ENCODE data around the gene CC2D1A.

Gene CC2D1A

DNA sequence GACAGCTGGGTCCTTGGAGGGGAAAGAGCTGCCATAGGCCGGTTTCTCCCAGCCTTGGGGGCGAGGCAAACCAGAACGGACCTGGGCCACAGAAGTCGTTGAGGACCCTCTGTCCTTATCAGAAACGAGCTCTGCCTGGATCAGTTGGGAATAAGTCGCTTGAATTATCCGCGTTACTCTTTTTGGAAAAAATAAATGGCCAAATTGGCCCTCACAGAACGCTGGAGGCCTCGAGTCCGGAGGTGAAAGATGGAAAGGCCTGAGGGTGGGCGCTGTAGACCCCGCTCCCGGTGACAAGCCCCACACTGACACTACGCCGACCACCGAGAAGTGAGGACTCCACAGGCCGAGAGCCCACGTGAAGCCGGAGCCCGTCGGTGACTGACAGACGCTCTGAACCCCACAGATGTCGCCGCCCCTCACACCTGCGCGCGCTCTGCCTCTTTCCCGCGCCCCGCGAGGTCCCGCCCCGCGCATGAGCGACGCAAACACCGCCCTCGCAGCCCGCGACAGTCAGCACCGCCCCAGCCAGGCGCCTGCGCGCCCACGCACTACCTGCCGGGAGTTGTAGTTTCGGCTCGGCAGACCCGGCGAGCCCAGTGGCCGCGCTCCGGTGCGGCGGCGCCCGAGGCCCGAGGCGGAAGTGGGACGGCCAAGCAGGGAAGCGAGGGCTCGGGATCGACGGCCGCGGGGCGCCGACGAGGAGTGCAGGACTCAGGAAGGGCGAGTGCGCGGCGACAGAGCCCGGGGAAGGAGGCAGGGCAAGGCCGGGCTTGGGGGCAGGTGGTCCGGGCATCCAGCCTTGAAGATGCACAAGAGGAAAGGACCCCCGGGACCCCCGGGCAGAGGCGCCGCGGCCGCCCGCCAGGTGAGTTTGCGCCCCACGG lies at the start of gene CC2D1A, which contains the start of gene BRME1:
CC2D1A (plus strand) TSS at position 568 of the 887 bp plus-strand sequence; CDS start at position 809, 241 bp downstream.
BRME1 (minus strand) TSS at position 484 of the 887 bp plus-strand sequence. CDS start 1,225 bp downstream, outside the sequence.
- peak; percentile 28; the same call in 1 of the 2 replicates for TF ChIP-seq CREB1 (IDR thresholded peaks at IDR 0.05; ENCODE audit: low read depth)
- TF ChIP-seq YY1 (IDR thresholded peaks at IDR 0.05; ENCODE audit: low read depth), result no peak
- TF ChIP-seq TAF1 (IDR thresholded peaks at IDR 0.05; ENCODE audit: low read depth), result peak; percentile 71; the same call in 1 of the 2 replicates
- peak; percentile 66; the same call in 1 of the 2 replicates for TF ChIP-seq ZBTB7A (IDR thresholded peaks at IDR 0.05; ENCODE audit: low read depth)
- TF ChIP-seq FOXM1 (IDR thresholded peaks at IDR 0.05; ENCODE audit: borderline replicate concordance, low read depth), result no peak
- TF ChIP-seq CEBPB (IDR thresholded peaks at IDR 0.05), result no peak
- TF ChIP-seq, protein P1, sequence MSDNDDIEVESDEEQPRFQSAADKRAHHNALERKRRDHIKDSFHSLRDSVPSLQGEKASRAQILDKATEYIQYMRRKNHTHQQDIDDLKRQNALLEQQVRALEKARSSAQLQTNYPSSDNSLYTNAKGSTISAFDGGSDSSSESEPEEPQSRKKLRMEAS (IDR thresholded peaks at IDR 0.05), result peak; percentile 100
- no peak for TF ChIP-seq NFIC (IDR thresholded peaks at IDR 0.05)
- TF ChIP-seq, protein P2, sequence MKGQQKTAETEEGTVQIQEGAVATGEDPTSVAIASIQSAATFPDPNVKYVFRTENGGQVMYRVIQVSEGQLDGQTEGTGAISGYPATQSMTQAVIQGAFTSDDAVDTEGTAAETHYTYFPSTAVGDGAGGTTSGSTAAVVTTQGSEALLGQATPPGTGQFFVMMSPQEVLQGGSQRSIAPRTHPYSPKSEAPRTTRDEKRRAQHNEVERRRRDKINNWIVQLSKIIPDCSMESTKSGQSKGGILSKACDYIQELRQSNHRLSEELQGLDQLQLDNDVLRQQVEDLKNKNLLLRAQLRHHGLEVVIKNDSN (IDR thresholded peaks at IDR 0.05), result peak; percentile 45
- TF ChIP-seq TEAD4 (IDR thresholded peaks at IDR 0.05), result no peak
- no peak for TF ChIP-seq EP300 (IDR thresholded peaks at IDR 0.05; ENCODE audit: borderline replicate concordance)
- TF ChIP-seq, protein P3, sequence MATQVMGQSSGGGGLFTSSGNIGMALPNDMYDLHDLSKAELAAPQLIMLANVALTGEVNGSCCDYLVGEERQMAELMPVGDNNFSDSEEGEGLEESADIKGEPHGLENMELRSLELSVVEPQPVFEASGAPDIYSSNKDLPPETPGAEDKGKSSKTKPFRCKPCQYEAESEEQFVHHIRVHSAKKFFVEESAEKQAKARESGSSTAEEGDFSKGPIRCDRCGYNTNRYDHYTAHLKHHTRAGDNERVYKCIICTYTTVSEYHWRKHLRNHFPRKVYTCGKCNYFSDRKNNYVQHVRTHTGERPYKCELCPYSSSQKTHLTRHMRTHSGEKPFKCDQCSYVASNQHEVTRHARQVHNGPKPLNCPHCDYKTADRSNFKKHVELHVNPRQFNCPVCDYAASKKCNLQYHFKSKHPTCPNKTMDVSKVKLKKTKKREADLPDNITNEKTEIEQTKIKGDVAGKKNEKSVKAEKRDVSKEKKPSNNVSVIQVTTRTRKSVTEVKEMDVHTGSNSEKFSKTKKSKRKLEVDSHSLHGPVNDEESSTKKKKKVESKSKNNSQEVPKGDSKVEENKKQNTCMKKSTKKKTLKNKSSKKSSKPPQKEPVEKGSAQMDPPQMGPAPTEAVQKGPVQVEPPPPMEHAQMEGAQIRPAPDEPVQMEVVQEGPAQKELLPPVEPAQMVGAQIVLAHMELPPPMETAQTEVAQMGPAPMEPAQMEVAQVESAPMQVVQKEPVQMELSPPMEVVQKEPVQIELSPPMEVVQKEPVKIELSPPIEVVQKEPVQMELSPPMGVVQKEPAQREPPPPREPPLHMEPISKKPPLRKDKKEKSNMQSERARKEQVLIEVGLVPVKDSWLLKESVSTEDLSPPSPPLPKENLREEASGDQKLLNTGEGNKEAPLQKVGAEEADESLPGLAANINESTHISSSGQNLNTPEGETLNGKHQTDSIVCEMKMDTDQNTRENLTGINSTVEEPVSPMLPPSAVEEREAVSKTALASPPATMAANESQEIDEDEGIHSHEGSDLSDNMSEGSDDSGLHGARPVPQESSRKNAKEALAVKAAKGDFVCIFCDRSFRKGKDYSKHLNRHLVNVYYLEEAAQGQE (IDR thresholded peaks at IDR 0.05; ENCODE audit: low read depth), result no peak
- no peak for TF ChIP-seq RAD21 (IDR thresholded peaks at IDR 0.05; ENCODE audit: low read depth)
- TF ChIP-seq TCF12 (IDR thresholded peaks at IDR 0.05; ENCODE audit: low read depth), result peak; percentile 20; the same call in 1 of the 2 replicates
- TF ChIP-seq EGR1 (IDR thresholded peaks at IDR 0.05), result peak; percentile 74

DNA sequence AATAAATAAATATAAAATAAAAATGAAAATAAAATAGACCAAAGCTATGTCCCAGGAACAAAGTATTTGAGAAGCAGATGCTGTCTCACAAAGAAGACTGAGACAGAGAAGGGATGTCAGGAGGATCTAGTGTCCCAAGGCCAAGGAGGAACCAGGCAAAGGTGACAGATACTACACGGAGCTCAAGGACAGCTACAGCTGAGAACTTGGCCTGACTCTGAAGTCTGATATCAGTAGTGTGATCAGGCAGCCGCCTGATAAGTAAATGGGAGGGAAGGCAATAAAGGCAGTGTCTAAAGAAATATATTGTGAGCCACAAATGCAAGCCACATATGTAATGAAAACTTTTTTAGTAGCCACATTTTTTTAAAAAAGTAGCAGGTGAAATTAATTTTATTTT lies 49.5 kb upstream of the CC2D1A start:
- TF ChIP-seq, protein P2 (IDR thresholded peaks at IDR 0.05), result no peak
- TF ChIP-seq CEBPB (IDR thresholded peaks at IDR 0.05), result no peak
- TF ChIP-seq TCF12 (IDR thresholded peaks at IDR 0.05; ENCODE audit: low read depth), result no peak
- TF ChIP-seq RAD21 (IDR thresholded peaks at IDR 0.05; ENCODE audit: low read depth), result no peak
- no peak for TF ChIP-seq EP300 (IDR thresholded peaks at IDR 0.05; ENCODE audit: borderline replicate concordance)
- TF ChIP-seq EGR1 (IDR thresholded peaks at IDR 0.05), result no peak
- TF ChIP-seq TEAD4 (IDR thresholded peaks at IDR 0.05), result no peak
- no peak for TF ChIP-seq NFIC (IDR thresholded peaks at IDR 0.05)
- no peak for TF ChIP-seq FOXM1 (IDR thresholded peaks at IDR 0.05; ENCODE audit: borderline replicate concordance, low read depth)
- TF ChIP-seq, protein P1 (IDR thresholded peaks at IDR 0.05), result no peak
- no peak for TF ChIP-seq TAF1 (IDR thresholded peaks at IDR 0.05; ENCODE audit: low read depth)
- TF ChIP-seq CREB1 (IDR thresholded peaks at IDR 0.05; ENCODE audit: low read depth), result no peak
- TF ChIP-seq ZBTB7A (IDR thresholded peaks at IDR 0.05; ENCODE audit: low read depth), result no peak
- TF ChIP-seq YY1 (IDR thresholded peaks at IDR 0.05; ENCODE audit: low read depth), result no peak
- TF ChIP-seq, protein P3 (IDR thresholded peaks at IDR 0.05; ENCODE audit: low read depth), result no peak

DNA sequence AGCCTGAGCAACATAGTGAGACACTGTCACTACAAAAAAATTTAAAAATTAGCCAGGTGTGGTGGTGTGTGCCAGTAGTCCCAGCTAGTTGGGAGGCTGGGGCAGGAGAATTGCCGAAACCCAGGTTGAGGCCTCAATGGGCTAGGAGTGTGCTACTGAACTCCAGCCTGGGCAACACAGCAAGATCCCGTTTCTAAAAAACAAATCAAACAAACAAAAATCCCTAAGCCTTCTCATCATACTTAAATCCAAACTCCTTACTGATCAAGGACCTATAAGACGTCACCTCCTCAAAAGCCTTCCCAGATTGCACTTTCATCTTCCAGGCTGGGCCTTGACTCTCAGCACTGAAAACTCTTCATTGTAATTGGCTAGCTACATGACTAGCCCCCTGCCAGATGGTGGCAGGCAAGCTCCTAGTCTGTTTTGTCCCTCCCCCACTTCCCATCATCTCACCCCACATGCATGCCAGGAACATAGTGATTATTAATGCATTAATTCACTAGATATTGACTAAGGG lies 46.6 kb upstream of the CC2D1A start:
- no peak for TF ChIP-seq FOXM1 (IDR thresholded peaks at IDR 0.05; ENCODE audit: borderline replicate concordance, low read depth)
- TF ChIP-seq ZBTB7A (IDR thresholded peaks at IDR 0.05; ENCODE audit: low read depth), result no peak
- no peak for TF ChIP-seq TAF1 (IDR thresholded peaks at IDR 0.05; ENCODE audit: low read depth)
- TF ChIP-seq CREB1 (IDR thresholded peaks at IDR 0.05; ENCODE audit: low read depth), result no peak
- no peak for TF ChIP-seq EGR1 (IDR thresholded peaks at IDR 0.05)
- no peak for TF ChIP-seq RAD21 (IDR thresholded peaks at IDR 0.05; ENCODE audit: low read depth)
- TF ChIP-seq NFIC (IDR thresholded peaks at IDR 0.05), result no peak
- TF ChIP-seq TCF12 (IDR thresholded peaks at IDR 0.05; ENCODE audit: low read depth), result no peak
- TF ChIP-seq, protein P1 (IDR thresholded peaks at IDR 0.05), result no peak
- TF ChIP-seq, protein P2 (IDR thresholded peaks at IDR 0.05), result no peak
- TF ChIP-seq, protein P3 (IDR thresholded peaks at IDR 0.05; ENCODE audit: low read depth), result no peak
- no peak for TF ChIP-seq YY1 (IDR thresholded peaks at IDR 0.05; ENCODE audit: low read depth)
- no peak for TF ChIP-seq CEBPB (IDR thresholded peaks at IDR 0.05)
- TF ChIP-seq EP300 (IDR thresholded peaks at IDR 0.05; ENCODE audit: borderline replicate concordance), result no peak
- TF ChIP-seq TEAD4 (IDR thresholded peaks at IDR 0.05), result no peak

Measured in Ishikawa (cell line).